NK-92 treated with Interleukin-12 subunit alpha and Interleukin-12 subunit beta, amount 100 ng/mL, for 24 hours (cell line): ENCODE measurements around the gene TCEAL9.
A peak's percentile ranks its signal among the peaks of the same experiment; 100 is the strongest.
"Not testable (repeated sequence)": the region's sequence is repeated elsewhere in the genome, so short reads cannot be mapped to it uniquely, and the experiment has no call there.

Experiments used
- DNase-seq: peaks from one replicate; lab custom pipeline; 2025; lab: John Stamatoyannopoulos, UW

Gene TCEAL9

GRCh38 chrX:103373581-103373980 lies 17.3 kb downstream of the TCEAL9 start:
- DNase-seq = no peak

- DNase-seq = no peak
These were observed 20.0 kb downstream of the TCEAL9 start, which contains the start of gene BEX3 for GRCh38 chrX:103376118-103376978. BEX3 (plus strand) TSS chrX:103376538; CDS start chrX:103377522, 984 bp downstream.

GRCh38 chrX:103376979-103377324 lies 20.6 kb downstream of the TCEAL9 start:
- DNase-seq = no peak

- no peak for DNase-seq
These were observed 22.7 kb downstream of the TCEAL9 start for GRCh38 chrX:103378990-103379389.

- DNase-seq = no peak
These were observed 26.6 kb downstream of the TCEAL9 start for GRCh38 chrX:103382877-103383276.

GRCh38 chrX:103384672-103385071 lies 28.4 kb downstream of the TCEAL9 start:
- no peak for DNase-seq

GRCh38 chrX:103385283-103385830 lies 29.1 kb downstream of the TCEAL9 start:
- DNase-seq = not testable (repeated sequence)

GRCh38 chrX:103386332-103386731 lies 30.0 kb downstream of the TCEAL9 start:
- DNase-seq = no peak

GRCh38 chrX:103393487-103393886 lies 37.2 kb downstream of the TCEAL9 start:
- no peak for DNase-seq

- no peak for DNase-seq
These were observed 39.9 kb downstream of the TCEAL9 start for GRCh38 chrX:103396186-103396585.

GRCh38 chrX:103396660-103397059 lies 40.4 kb downstream of the TCEAL9 start:
- no peak for DNase-seq

- DNase-seq = no peak
These were observed 41.4 kb downstream of the TCEAL9 start for GRCh38 chrX:103397707-103398106.

- peak; percentile 3 for DNase-seq
These were observed 42.1 kb downstream of the TCEAL9 start for GRCh38 chrX:103398421-103398864.

- DNase-seq = no peak
These were observed 43.4 kb downstream of the TCEAL9 start for GRCh38 chrX:103399744-103400143.

GRCh38 chrX:103400931-103401330 lies 44.6 kb downstream of the TCEAL9 start:
- DNase-seq = no peak

GRCh38 chrX:103404231-103405008 lies 48.1 kb downstream of the TCEAL9 start:
- no peak for DNase-seq

GRCh38 chrX:103405009-103405333 lies 48.7 kb downstream of the TCEAL9 start:
- DNase-seq = no peak

GRCh38 chrX:103406256-103406655 lies 50.0 kb downstream of the TCEAL9 start:
- DNase-seq = no peak

GRCh38 chrX:103407776-103408175 lies 51.5 kb downstream of the TCEAL9 start:
- DNase-seq = no peak
